A549 (cell line): ENCODE results near the gene ARHGAP9. TPM values are rescaled to one million over a fixed set of nuclear protein-coding genes. Genes with fewer than 3 reads are reported as not detected.

ENCODE experiments used
- ATAC-seq, 2 experiments: fragments of 200-7000 bp in 1 of 2; fragments of >200 bp in 1 of 2; cut with Nextera tagmentation in 1 of 2; cut with Tn5 transposase in 1 of 2; 3 replicates each; pipeline versions ENCODE4 v1.8.0 to v1.9.1; 2018 to 2020; ENCODE audit warnings: mild to moderate bottlenecking in 1 of 2, moderate library complexity in 1 of 2
- CTCF ChIA-PET: fragments of 300-600 bp; sonication (Branson Sonifier 250); formaldehyde crosslinking; extraction: SDS; loops from one replicate; lab custom pipeline; 2021; ENCODE audit warnings: antibody characterized with exemption, inconsistent platforms; lab: Yijun Ruan, JAX
- POLR2A ChIA-PET: fragments of 350-600 bp; formaldehyde crosslinking; extraction: SDS; loops from one replicate; lab custom pipeline; 2021; ENCODE audit warnings: antibody characterized with exemption, inconsistent platforms; lab: Yijun Ruan, JAX
- DNase-seq, 2 experiments: peaks; one replicate each; pipeline versions ENCODE4 v3.0.0 to v3.0.0-alpha.2; 2011 to 2016; ENCODE audit warnings: low read depth in 1 of 2, low spot score in 1 of 2
- FAIRE-seq: peaks from 2 replicates; lab custom pipeline; 2011; peaks lifted over from hg19 to GRCh38; lab: Jason Lieb, UNC
- H3K27ac ChIP-seq, 2 experiments: fragments of >200 bp; sonication (Bioruptor Twin); formaldehyde crosslinking; 3 replicates each; pipeline ENCODE4 v1.5.1; 2016 to 2017
- H3K4me1 ChIP-seq: fragments of >200 bp; sonication (Bioruptor Twin); formaldehyde crosslinking; 3 replicates; pipeline ENCODE4 v1.6.1; 2016
- H3K4me2 ChIP-seq: fragments of >200 bp; sonication (Bioruptor Twin); formaldehyde crosslinking; 3 replicates; pipeline ENCODE4 v1.6.1; 2016
- H3K4me3 ChIP-seq: fragments of >200 bp; sonication (Bioruptor Twin); formaldehyde crosslinking; 3 replicates; pipeline ENCODE4 v1.5.1; 2016
- H3K9me3 ChIP-seq: fragments of >200 bp; sonication (Bioruptor Twin); formaldehyde crosslinking; 3 replicates; pipeline ENCODE4 v1.6.1; 2016
- BHLHE40 ChIP-seq: IDR thresholded peaks from 2 replicates; pipeline ENCODE4 v1.6.1; 2012; ENCODE audit warnings: low read depth, low read length, inconsistent platforms
- CHD2 ChIP-seq: fragments of 150-350 bp; IDR thresholded peaks from 2 replicates; pipeline ENCODE4 v1.6.1; 2014; ENCODE audit warnings: low read length; ENCODE audit not compliant: partially characterized antibody
- CHD4 ChIP-seq: fragments of 200-600 bp; sonication (generic); IDR thresholded peaks from 2 replicates; pipeline ENCODE4 v1.6.1; 2016; ENCODE audit warnings: antibody characterized with exemption, mild to moderate bottlenecking, borderline replicate concordance
- E2F6 ChIP-seq: IDR thresholded peaks from 2 replicates; pipeline ENCODE4 v1.6.1; 2012; ENCODE audit warnings: low read depth, borderline replicate concordance
- EP300 ChIP-seq, 2 experiments: fragments of >200 bp; sonication (Bioruptor Twin); formaldehyde crosslinking; IDR thresholded peaks; 2 replicates in 1 of 2; 3 replicates in 1 of 2; pipeline ENCODE4 v1.6.1; 2016 to 2017
- FOSB ChIP-seq: fragments of 250-450 bp; sonication (Bioruptor Pico); IDR thresholded peaks from 2 replicates; pipeline ENCODE4 v1.5.0; 2020; ENCODE audit warnings: mild to moderate bottlenecking, moderate library complexity
- GATA3 ChIP-seq: IDR thresholded peaks from 2 replicates; pipeline ENCODE4 v1.6.1; 2012; ENCODE audit warnings: borderline replicate concordance
- HES2 ChIP-seq: fragments of >200 bp; sonication (Bioruptor Twin); formaldehyde crosslinking; IDR thresholded peaks from 2 replicates; pipeline ENCODE4 v1.6.1; 2016
- HEYL ChIP-seq: fragments of 250-450 bp; sonication (Bioruptor Pico); IDR thresholded peaks from 2 replicates; pipeline ENCODE4 v1.8.0; 2021; ENCODE audit warnings: mild to moderate bottlenecking, moderate library complexity
- JUNB ChIP-seq: fragments of >200 bp; sonication (Bioruptor Twin); formaldehyde crosslinking; IDR thresholded peaks from 2 replicates; pipeline ENCODE4 v1.6.1; 2016
- KDM1A ChIP-seq: fragments of 200-600 bp; sonication (generic); IDR thresholded peaks from 2 replicates; pipeline ENCODE4 v1.6.1; 2016; ENCODE audit warnings: low read depth, mild to moderate bottlenecking
- MAFK ChIP-seq: fragments of 450-650 bp; IDR thresholded peaks from 2 replicates; pipeline ENCODE4 v1.6.1; 2014; ENCODE audit not compliant: partially characterized antibody
- NPAS2 ChIP-seq: fragments of 250-450 bp; sonication (Bioruptor Pico); IDR thresholded peaks from 2 replicates; pipeline ENCODE4 v1.8.0; 2022; ENCODE audit warnings: mild to moderate bottlenecking, moderate library complexity, borderline replicate concordance
- NR3C1 ChIP-seq: fragments of >200 bp; sonication (Bioruptor Twin); formaldehyde crosslinking; IDR thresholded peaks from 3 replicates; pipeline ENCODE4 v1.6.1; 2017
- PHF8 ChIP-seq: fragments of 200-600 bp; sonication (generic); IDR thresholded peaks from 2 replicates; pipeline ENCODE4 v1.6.1; 2016; ENCODE audit warnings: low read depth, mild to moderate bottlenecking, antibody characterized with exemption, moderate library complexity, borderline replicate concordance
- POLR2AphosphoS2 ChIP-seq: conservative IDR thresholded peaks from 2 replicates; pipeline ENCODE4 v1.6.1; 2012; ENCODE audit warnings: low read length, improper control_type of control experiment, inconsistent platforms
- RFX5 ChIP-seq: fragments of 450-650 bp; IDR thresholded peaks from 2 replicates; pipeline ENCODE4 v1.7.1; 2014; ENCODE audit warnings: antibody characterized with exemption, mild to moderate bottlenecking, moderate library complexity
- RNF2 ChIP-seq: fragments of 200-600 bp; sonication (generic); IDR thresholded peaks from 2 replicates; pipeline ENCODE4 v1.6.1; 2016; ENCODE audit warnings: low read depth, mild to moderate bottlenecking, antibody characterized with exemption, moderate library complexity, borderline replicate concordance
- TFCP2L1 ChIP-seq: fragments of 250-450 bp; sonication (Bioruptor Pico); IDR thresholded peaks from 2 replicates; pipeline ENCODE4 v1.5.0; 2021; ENCODE audit warnings: mild to moderate bottlenecking
- USF2 ChIP-seq: fragments of 450-650 bp; IDR thresholded peaks from 2 replicates; pipeline ENCODE4 v1.6.1; 2014; ENCODE audit warnings: antibody characterized with exemption
- ZC3H11A ChIP-seq: fragments of 450-650 bp; IDR thresholded peaks from 2 replicates; pipeline ENCODE4 v1.6.1; 2014; ENCODE audit warnings: antibody characterized with exemption, mild to moderate bottlenecking
- ZFP36 ChIP-seq: fragments of 450-650 bp; IDR thresholded peaks from 2 replicates; pipeline ENCODE4 v1.6.1; 2014; ENCODE audit warnings: borderline replicate concordance; ENCODE audit not compliant: partially characterized antibody
- ZNF302 ChIP-seq: fragments of 250-450 bp; sonication (Bioruptor Pico); IDR thresholded peaks from 2 replicates; pipeline ENCODE4 v1.9.0; 2021; ENCODE audit warnings: inconsistent platforms, mild to moderate bottlenecking, moderate library complexity
- ZSCAN20 ChIP-seq: fragments of 250-450 bp; sonication (Bioruptor Pico); IDR thresholded peaks from 2 replicates; pipeline ENCODE4 v1.8.0; 2022; ENCODE audit warnings: mild to moderate bottlenecking, moderate library complexity
- WGBS: methylation state at CpG from one replicate; pipeline ENCODE4 v1.1.6; 2017; ENCODE audit errors: missing lambda C conversion rate; 5-methylcytosine and 5-hydroxymethylcytosine counted together
- polyA plus RNA-seq, 4 experiments: library from polyadenylated mRNA; depleted of rRNA in 3 of 4; stranded (reverse); fragments of >200 nt; fragmentation: RNase III in 1 of 4; extraction: RNeasy Plus Mini Kit Qiagen cat#74134 plus additional on column Dnase treatment in 1 of 4; gene quantifications; 2 replicates in 3 of 4; 3 replicates in 1 of 4; pipeline ENCODE4 v1.2.3, GENCODE V29; 2011 to 2017

Gene ARHGAP9
- polyA plus RNA-seq, 2 of the 4 experiments (the other 2 are of a cell fraction), result 0.25 TPM; not detected in 1

GRCh38 chr12:57434517-57435223 lies 45.0 kb downstream of the ARHGAP9 start, which contains the start of gene INHBC:
INHBC (plus strand) TSS chr12:57434784; CDS start chr12:57434887, 103 bp downstream.
- WGBS, result 76% methylated on average over 8 of the region's 8 CpGs
- ATAC-seq (no peak), DNase-seq (no peak), FAIRE-seq (no peak)
- TF ChIP-seq USF2 (no peak), NPAS2 (no peak), TFCP2L1 (CRISPR knock-in tag) (no peak), ZSCAN20 (no peak), ZFP36 (no peak), ZC3H11A (no peak), KDM1A (no peak), HES2 (no peak), MAFK (no peak)
- Histone ChIP-seq H3K4me3 (no peak within 1 kb of the TSS), H3K4me1 (peaks cover 13% of the 10 kb centered on the region; the same call in 2 of the 3 replicates), H3K4me2 (no peak within 1 kb of the TSS), H3K27ac (peak within 1 kb of the TSS in 1 of 2 experiments; percentile 21; a peak in 1 of 6 replicates), H3K9me3 (no peaks in the 10 kb centered on the region)
- ChIA-PET POLR2A (no interaction called here), CTCF (interaction anchor here (0.7 to 4.8 kb wide), 12 partner anchors 13 to 127 kb away, joined by 3 to 32 read pairs (median 4); partner anchors contain the start of genes GLI1 and INHBE)

- ATAC-seq (no peak), FAIRE-seq (no peak), DNase-seq (no peak)
- H3K27ac ChIP-seq, result no peak overlapping the region
- ChIA-PET CTCF (interaction anchor here (0.9 to 4.8 kb wide), 11 partner anchors 9 to 194 kb away, joined by 3 to 32 read pairs (median 3); partner anchors contain the start of genes GLI1 and INHBE), POLR2A (no interaction called here)
- no peak overlapping the region for H3K4me3 ChIP-seq
- no peaks in the 10 kb centered on the region for H3K9me3 ChIP-seq
- H3K4me2 ChIP-seq, result no peak overlapping the region
- 94% methylated on average over 3 of the region's 3 CpGs for WGBS
- H3K4me1 ChIP-seq, result peaks cover 24% of the 10 kb centered on the region; the same call in 2 of the 3 replicates
- TF ChIP-seq ZNF302 (CRISPR knock-in tag), result no peak
- no peak for TF ChIP-seq JUNB
- no peak for TF ChIP-seq EP300 (IDR thresholded peaks at IDR 0.05)
- TF ChIP-seq CHD2, result no peak
- no peak for TF ChIP-seq HEYL (CRISPR knock-in tag)
- no peak for TF ChIP-seq FOSB
- no peak for TF ChIP-seq CHD4
Observed at GRCh38 chr12:57433370-57433769, 46.3 kb downstream of the ARHGAP9 start.

- CTCF ChIA-PET, result interaction anchor here (1.7 to 4.8 kb wide), 2 partner anchors 21 to 124 kb away, joined by 5 to 32 read pairs; no protein-coding TSS in a partner anchor
- H3K27ac ChIP-seq, result peak overlapping the region; percentile 96 to 98
- 86% methylated on average over 11 of the region's 11 CpGs for WGBS
Observed at GRCh38 chr12:57431654-57432188, 47.9 kb downstream of the ARHGAP9 start.

More at GRCh38 chr12:57431654-57432188, 47.9 kb downstream of the ARHGAP9 start:
- H3K9me3 ChIP-seq, result no peaks in the 10 kb centered on the region
- no peak for DNase-seq
- POLR2A ChIA-PET, result no interaction called here
- peak overlapping the region; percentile 53; the same call in 2 of the 3 replicates for H3K4me3 ChIP-seq
- peak overlapping the region; percentile 91 for H3K4me2 ChIP-seq
- FAIRE-seq, result no peak
- peaks cover 24% of the 10 kb centered on the region; the same call in 2 of the 3 replicates for H3K4me1 ChIP-seq
- TF ChIP-seq ZNF302 (CRISPR knock-in tag), result no peak
- TF ChIP-seq CHD2, result no peak
- TF ChIP-seq RFX5, result no peak
- TF ChIP-seq GATA3, result no peak
- TF ChIP-seq RNF2, result no peak
- TF ChIP-seq BHLHE40, result no peak
- no peak for TF ChIP-seq E2F6
- TF ChIP-seq PHF8, result no peak
- no peak for TF ChIP-seq NR3C1
- no peak for TF ChIP-seq EP300 (IDR thresholded peaks at IDR 0.05)
- no peak for TF ChIP-seq POLR2AphosphoS2
- TF ChIP-seq, all 56 proteins: peak for 0
- ATAC-seq, result no peak
